ENCODE data around the gene PLK2.

The PLK2 gene

GRCh38 chr5:58447226-58447625, 12.7 kb downstream of the PLK2 start:
- DNase-seq: no peak

GRCh38 chr5:58446024-58446423, 13.9 kb downstream of the PLK2 start:
- DNase-seq: no peak

- no peak for DNase-seq
Measured at GRCh38 chr5:58444805-58445204, 15.1 kb downstream of the PLK2 start.

GRCh38 chr5:58440901-58441460, 18.9 kb downstream of the PLK2 start:
- DNase-seq: no peak

- DNase-seq: no peak
Measured at GRCh38 chr5:58439094-58439644, 20.7 kb downstream of the PLK2 start.

GRCh38 chr5:58437661-58438060, 22.2 kb downstream of the PLK2 start:
- DNase-seq: no peak

- DNase-seq: no peak
Measured at GRCh38 chr5:58431832-58432231, 28.1 kb downstream of the PLK2 start.

- DNase-seq: no peak
Measured at GRCh38 chr5:58412932-58413331, 47.0 kb downstream of the PLK2 start.

- no peak for DNase-seq
Measured at GRCh38 chr5:58412081-58412480, 47.8 kb downstream of the PLK2 start.

GRCh38 chr5:58411372-58411771, 48.5 kb downstream of the PLK2 start:
- no peak for DNase-seq

GRCh38 chr5:58410441-58410840, 49.4 kb downstream of the PLK2 start:
- DNase-seq: no peak

- no peak for DNase-seq
Measured at GRCh38 chr5:58407042-58407719, 52.7 kb downstream of the PLK2 start.

GRCh38 chr5:58406394-58406793, 53.5 kb downstream of the PLK2 start:
- DNase-seq: no peak

- no peak for DNase-seq
Measured at GRCh38 chr5:58405175-58405574, 54.7 kb downstream of the PLK2 start.

- DNase-seq: no peak
Measured at GRCh38 chr5:58404734-58405133, 55.2 kb downstream of the PLK2 start.
